ENCODE results near the gene BBX.

The BBX gene

GRCh38 chr3:107765524-107765923, 242.8 kb downstream of the BBX start:
- Histone ChIP-seq H3K36me3 (ENCODE audit: control insufficient read depth, insufficient read depth, low read length) (no peaks in the 10 kb centered on the region), H3K27me3 (ENCODE audit: control insufficient read depth, insufficient read depth, low read length) (no peaks in the 10 kb centered on the region), H3K4me1 (ENCODE audit: control insufficient read depth, insufficient read depth, low read length) (no peaks in the 10 kb centered on the region), H3K9me3 (ENCODE audit: control insufficient read depth, insufficient read depth, low read length) (no peaks in the 10 kb centered on the region), H3K9ac (ENCODE audit: low read depth, low read length) (no peak overlapping the region), H3K4me3 (ENCODE audit: low read depth, low read length) (no peak overlapping the region)

- Histone ChIP-seq H3K4me3 (ENCODE audit: low read depth, low read length) (no peak overlapping the region), H3K9ac (ENCODE audit: low read depth, low read length) (no peak overlapping the region), H3K9me3 (ENCODE audit: control insufficient read depth, insufficient read depth, low read length) (no peaks in the 10 kb centered on the region), H3K4me1 (ENCODE audit: control insufficient read depth, insufficient read depth, low read length) (no peaks in the 10 kb centered on the region), H3K27me3 (ENCODE audit: control insufficient read depth, insufficient read depth, low read length) (no peaks in the 10 kb centered on the region), H3K36me3 (ENCODE audit: control insufficient read depth, insufficient read depth, low read length) (no peaks in the 10 kb centered on the region)
Observed at GRCh38 chr3:107767897-107768605, 245.3 kb downstream of the BBX start.

GRCh38 chr3:107769882-107770281, 247.1 kb downstream of the BBX start:
- H3K4me3 ChIP-seq (ENCODE audit: low read depth, low read length) = no peak overlapping the region
- H3K9ac ChIP-seq (ENCODE audit: low read depth, low read length) = no peak overlapping the region
- H3K4me1 ChIP-seq (ENCODE audit: control insufficient read depth, insufficient read depth, low read length) = peaks cover 8% of the 10 kb centered on the region
- no peaks in the 10 kb centered on the region for H3K27me3 ChIP-seq (ENCODE audit: control insufficient read depth, insufficient read depth, low read length)
- H3K36me3 ChIP-seq (ENCODE audit: control insufficient read depth, insufficient read depth, low read length) = peaks cover 5% of the 10 kb centered on the region
- H3K9me3 ChIP-seq (ENCODE audit: control insufficient read depth, insufficient read depth, low read length) = no peaks in the 10 kb centered on the region

DNA sequence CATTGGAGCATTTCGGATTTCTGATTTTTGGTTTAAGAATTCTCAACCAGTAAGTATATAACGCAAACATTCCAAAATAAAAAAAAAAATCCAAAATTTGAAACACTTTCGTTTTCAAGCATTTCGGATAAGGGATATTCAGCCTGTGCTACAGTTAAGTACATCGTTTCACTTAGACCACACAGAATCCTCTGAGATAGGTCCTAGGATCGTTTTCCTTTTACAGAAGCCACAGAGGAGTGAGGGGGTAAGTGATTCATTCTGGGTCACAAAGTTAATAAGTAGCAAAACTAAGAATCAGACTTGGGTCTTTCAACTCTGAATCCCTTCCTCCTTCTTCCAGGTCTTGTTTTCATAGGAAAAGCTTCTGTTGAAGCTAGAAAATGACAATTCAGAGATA, 249.3 kb downstream of the BBX start:
- Histone ChIP-seq H3K4me1 (ENCODE audit: control insufficient read depth, insufficient read depth, low read length) (peaks cover 8% of the 10 kb centered on the region), H3K9me3 (ENCODE audit: control insufficient read depth, insufficient read depth, low read length) (no peaks in the 10 kb centered on the region), H3K27me3 (ENCODE audit: control insufficient read depth, insufficient read depth, low read length) (no peaks in the 10 kb centered on the region), H3K4me3 (ENCODE audit: low read depth, low read length) (no peak overlapping the region), H3K36me3 (ENCODE audit: control insufficient read depth, insufficient read depth, low read length) (peaks cover 5% of the 10 kb centered on the region), H3K9ac (ENCODE audit: low read depth, low read length) (no peak overlapping the region)

DNA sequence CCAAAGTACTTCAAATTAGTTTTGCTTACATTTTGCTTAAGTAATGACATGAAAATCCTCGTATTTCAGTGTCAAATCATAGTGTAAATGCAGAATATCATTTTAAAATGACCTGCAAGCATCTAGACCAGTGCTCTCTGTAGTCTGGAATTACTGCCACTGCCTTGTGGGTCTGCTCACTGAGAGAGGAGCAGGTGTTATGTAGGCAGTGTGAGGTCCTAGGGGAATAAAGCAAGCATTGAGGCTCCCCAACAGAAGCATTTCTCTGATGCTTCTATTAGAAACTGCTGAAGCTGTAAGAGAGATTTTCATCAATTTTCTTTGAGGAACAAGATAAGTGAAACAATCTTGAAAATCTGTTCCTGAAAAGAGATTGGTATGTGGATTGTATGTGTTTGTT, 253.2 kb downstream of the BBX start:
- H3K36me3 ChIP-seq (ENCODE audit: control insufficient read depth, insufficient read depth, low read length) = peaks cover 5% of the 10 kb centered on the region
- no peak overlapping the region for H3K4me3 ChIP-seq (ENCODE audit: low read depth, low read length)
- H3K9ac ChIP-seq (ENCODE audit: low read depth, low read length) = no peak overlapping the region
- H3K27me3 ChIP-seq (ENCODE audit: control insufficient read depth, insufficient read depth, low read length) = no peaks in the 10 kb centered on the region
- H3K9me3 ChIP-seq (ENCODE audit: control insufficient read depth, insufficient read depth, low read length) = no peaks in the 10 kb centered on the region
- peaks cover 8% of the 10 kb centered on the region for H3K4me1 ChIP-seq (ENCODE audit: control insufficient read depth, insufficient read depth, low read length)

- Histone ChIP-seq H3K9ac (ENCODE audit: low read depth, low read length) (no peak overlapping the region), H3K4me1 (ENCODE audit: control insufficient read depth, insufficient read depth, low read length) (no peaks in the 10 kb centered on the region), H3K36me3 (ENCODE audit: control insufficient read depth, insufficient read depth, low read length) (no peaks in the 10 kb centered on the region), H3K4me3 (ENCODE audit: low read depth, low read length) (no peak overlapping the region), H3K9me3 (ENCODE audit: control insufficient read depth, insufficient read depth, low read length) (no peaks in the 10 kb centered on the region), H3K27me3 (ENCODE audit: control insufficient read depth, insufficient read depth, low read length) (no peaks in the 10 kb centered on the region)
Observed at GRCh38 chr3:107781253-107781652, 258.5 kb downstream of the BBX start.

GRCh38 chr3:107782054-107782453, 259.3 kb downstream of the BBX start:
- Histone ChIP-seq H3K27me3 (ENCODE audit: control insufficient read depth, insufficient read depth, low read length) (no peaks in the 10 kb centered on the region), H3K4me3 (ENCODE audit: low read depth, low read length) (no peak overlapping the region), H3K9ac (ENCODE audit: low read depth, low read length) (no peak overlapping the region), H3K9me3 (ENCODE audit: control insufficient read depth, insufficient read depth, low read length) (no peaks in the 10 kb centered on the region), H3K4me1 (ENCODE audit: control insufficient read depth, insufficient read depth, low read length) (no peaks in the 10 kb centered on the region), H3K36me3 (ENCODE audit: control insufficient read depth, insufficient read depth, low read length) (no peaks in the 10 kb centered on the region)

DNA sequence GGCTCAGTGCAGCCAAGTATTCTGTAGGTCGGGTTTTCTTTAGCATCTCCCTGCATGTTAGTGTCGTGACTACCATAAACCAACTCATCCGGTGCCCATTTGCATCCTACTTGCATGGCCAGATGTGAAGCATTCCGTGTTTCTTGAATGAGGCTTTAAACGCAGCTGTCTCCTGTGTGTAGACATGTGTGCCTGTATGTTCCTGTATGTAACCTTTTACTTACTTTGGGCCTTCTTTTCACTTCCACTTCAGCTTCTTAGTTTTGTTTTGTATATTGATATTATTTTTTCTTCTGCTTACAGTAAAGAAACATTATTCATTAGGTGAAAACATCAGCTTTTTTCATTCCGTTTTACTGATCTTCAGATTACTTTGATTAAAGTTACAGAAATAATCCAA, 267.9 kb downstream of the BBX start:
- Histone ChIP-seq H3K9ac (ENCODE audit: low read depth, low read length) (no peak overlapping the region), H3K9me3 (ENCODE audit: control insufficient read depth, insufficient read depth, low read length) (no peaks in the 10 kb centered on the region), H3K27me3 (ENCODE audit: control insufficient read depth, insufficient read depth, low read length) (no peaks in the 10 kb centered on the region), H3K4me3 (ENCODE audit: low read depth, low read length) (no peak overlapping the region), H3K36me3 (ENCODE audit: control insufficient read depth, insufficient read depth, low read length) (no peaks in the 10 kb centered on the region), H3K4me1 (ENCODE audit: control insufficient read depth, insufficient read depth, low read length) (no peaks in the 10 kb centered on the region)

- Histone ChIP-seq H3K9me3 (ENCODE audit: control insufficient read depth, insufficient read depth, low read length) (no peaks in the 10 kb centered on the region), H3K27me3 (ENCODE audit: control insufficient read depth, insufficient read depth, low read length) (no peaks in the 10 kb centered on the region), H3K9ac (ENCODE audit: low read depth, low read length) (no peak overlapping the region), H3K36me3 (ENCODE audit: control insufficient read depth, insufficient read depth, low read length) (no peaks in the 10 kb centered on the region), H3K4me1 (ENCODE audit: control insufficient read depth, insufficient read depth, low read length) (no peaks in the 10 kb centered on the region), H3K4me3 (ENCODE audit: low read depth, low read length) (no peak overlapping the region)
Observed at GRCh38 chr3:107791027-107791426, 268.3 kb downstream of the BBX start.

- no peak overlapping the region for H3K4me3 ChIP-seq (ENCODE audit: low read depth, low read length)
- no peaks in the 10 kb centered on the region for H3K27me3 ChIP-seq (ENCODE audit: control insufficient read depth, insufficient read depth, low read length)
- no peaks in the 10 kb centered on the region for H3K36me3 ChIP-seq (ENCODE audit: control insufficient read depth, insufficient read depth, low read length)
- no peak overlapping the region for H3K9ac ChIP-seq (ENCODE audit: low read depth, low read length)
- H3K4me1 ChIP-seq (ENCODE audit: control insufficient read depth, insufficient read depth, low read length) = no peaks in the 10 kb centered on the region
- no peaks in the 10 kb centered on the region for H3K9me3 ChIP-seq (ENCODE audit: control insufficient read depth, insufficient read depth, low read length)
Observed at GRCh38 chr3:107791450-107791849, 268.7 kb downstream of the BBX start.

DNA sequence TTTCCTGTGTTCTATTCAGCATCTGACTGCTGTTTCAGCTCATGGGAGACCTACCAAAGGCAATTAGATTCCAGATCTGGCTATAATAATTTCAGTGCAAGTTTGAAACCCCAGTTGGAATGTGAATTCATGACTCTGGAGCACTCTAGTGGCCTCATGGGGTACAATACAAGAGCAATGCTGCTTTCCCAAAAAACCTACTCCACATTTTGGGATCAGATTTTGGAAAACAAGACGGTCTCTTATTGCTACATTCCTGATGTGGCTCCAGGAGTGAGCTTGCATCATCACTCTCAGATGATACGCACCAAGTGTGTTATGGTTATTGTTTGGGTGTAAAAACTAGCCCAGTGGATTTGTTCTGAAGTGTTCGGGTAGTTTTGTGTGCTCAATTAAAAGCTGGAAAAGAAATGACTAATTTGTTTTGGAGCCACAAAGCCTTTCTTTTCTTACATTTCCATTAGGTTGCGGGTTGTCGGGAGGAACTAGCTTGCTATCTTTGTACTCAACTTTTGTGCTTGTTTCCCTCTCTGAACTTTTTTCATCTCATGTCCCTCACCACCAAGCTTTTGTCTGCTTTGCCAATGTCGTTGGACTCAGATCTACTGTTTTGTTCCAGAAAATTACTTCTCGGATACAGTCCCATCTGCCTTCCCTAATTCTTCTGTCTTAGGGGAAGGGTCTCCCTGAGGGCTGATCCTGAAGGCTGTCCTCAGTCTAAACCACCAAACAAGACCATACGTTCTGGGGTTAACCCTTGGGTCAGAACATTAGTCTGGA, 272.1 kb downstream of the BBX start:
- Histone ChIP-seq H3K9ac (ENCODE audit: low read depth, low read length) (no peak overlapping the region), H3K36me3 (ENCODE audit: control insufficient read depth, insufficient read depth, low read length) (no peaks in the 10 kb centered on the region), H3K9me3 (ENCODE audit: control insufficient read depth, insufficient read depth, low read length) (no peaks in the 10 kb centered on the region), H3K4me1 (ENCODE audit: control insufficient read depth, insufficient read depth, low read length) (no peaks in the 10 kb centered on the region), H3K4me3 (ENCODE audit: low read depth, low read length) (no peak overlapping the region), H3K27me3 (ENCODE audit: control insufficient read depth, insufficient read depth, low read length) (no peaks in the 10 kb centered on the region)

DNA sequence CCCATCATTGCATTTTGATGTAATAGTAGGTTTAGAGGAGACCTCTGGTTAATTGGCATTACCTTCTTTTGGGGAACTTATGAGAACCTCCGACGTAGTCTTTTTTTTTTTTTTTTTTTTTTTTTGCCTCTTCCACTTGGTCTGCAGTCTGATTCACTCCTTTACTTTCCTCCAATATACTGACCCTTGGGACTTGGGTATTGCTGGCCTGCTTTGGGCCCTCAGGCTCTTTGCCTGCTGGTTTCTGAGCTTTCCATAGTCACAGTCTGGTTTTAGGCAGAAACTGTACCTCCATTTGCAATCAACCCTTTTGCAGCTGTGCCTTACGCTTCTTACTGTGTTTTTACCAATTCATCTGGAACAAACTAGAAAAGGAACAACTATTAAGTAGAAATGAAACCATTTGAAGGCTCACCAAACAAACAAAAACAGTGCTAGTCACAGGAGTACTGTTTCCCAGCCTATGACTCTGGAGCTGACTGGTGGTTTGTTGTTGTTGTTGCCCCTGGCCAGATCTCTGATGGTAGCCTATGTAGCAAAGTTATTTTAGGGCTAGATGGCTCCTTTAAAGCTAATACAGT, 272.8 kb downstream of the BBX start:
- H3K4me3 ChIP-seq (ENCODE audit: low read depth, low read length) = no peak overlapping the region
- H3K27me3 ChIP-seq (ENCODE audit: control insufficient read depth, insufficient read depth, low read length) = no peaks in the 10 kb centered on the region
- H3K9ac ChIP-seq (ENCODE audit: low read depth, low read length) = no peak overlapping the region
- no peaks in the 10 kb centered on the region for H3K9me3 ChIP-seq (ENCODE audit: control insufficient read depth, insufficient read depth, low read length)
- H3K4me1 ChIP-seq (ENCODE audit: control insufficient read depth, insufficient read depth, low read length) = no peaks in the 10 kb centered on the region
- H3K36me3 ChIP-seq (ENCODE audit: control insufficient read depth, insufficient read depth, low read length) = peaks cover 2% of the 10 kb centered on the region
